Keratinocyte (primary cell): ENCODE measurements around the gene TCIRG1. TPM values are rescaled to one million over a fixed set of nuclear protein-coding genes. Genes with fewer than 3 reads are reported as not detected.

Experiments
- DNase-seq: peaks from one replicate; pipeline ENCODE4 v3.0.0-alpha.2; 2011; ENCODE audit warnings: low read depth, missing footprints, low spot score
- FAIRE-seq: peaks from 2 replicates; lab custom pipeline; 2011; peaks lifted over from hg19 to GRCh38; lab: Jason Lieb, UNC
- H2AFZ ChIP-seq: 2 replicates; pipeline ENCODE4 v1.6.0; 2012; ENCODE audit warnings: low read length, control low read depth, inconsistent platforms; ENCODE audit not compliant: control insufficient read depth
- H3K27ac ChIP-seq: 2 replicates; pipeline ENCODE4 v1.5.1; 2011; ENCODE audit warnings: low read length; ENCODE audit not compliant: control insufficient read depth, insufficient read depth
- H3K27me3 ChIP-seq: 3 replicates; pipeline ENCODE4 v1.6.0; 2011; ENCODE audit warnings: low read length; ENCODE audit not compliant: control insufficient read depth, insufficient read depth; ENCODE audit errors: extremely low read depth
- H3K36me3 ChIP-seq, 2 experiments: 2 replicates in 1 of 2; 3 replicates in 1 of 2; pipeline ENCODE4 v1.5.1; 2011; ENCODE audit warnings: low read length in 2 of 2, mild to moderate bottlenecking in 1 of 2; ENCODE audit not compliant: control insufficient read depth in 2 of 2, insufficient read depth in 2 of 2; ENCODE audit errors: extremely low read depth in 1 of 2
- H3K4me1 ChIP-seq: 3 replicates; pipeline ENCODE4 v1.5.1; 2011; ENCODE audit warnings: low read length; ENCODE audit not compliant: control insufficient read depth, insufficient read depth; ENCODE audit errors: extremely low read depth
- H3K4me2 ChIP-seq: 3 replicates; pipeline ENCODE4 v1.6.0; 2011; ENCODE audit warnings: low read depth, low read length; ENCODE audit not compliant: control insufficient read depth, insufficient read depth; ENCODE audit errors: extremely low read depth
- H3K4me3 ChIP-seq, 3 experiments: fragments of 200-600 bp in 1 of 3; sonication (generic) in 1 of 3; 2 replicates in 2 of 3; 3 replicates in 1 of 3; pipeline ENCODE4 v1.5.1; 2011 to 2016; ENCODE audit warnings: low read length in 3 of 3, mild to moderate bottlenecking in 3 of 3, control low read depth in 2 of 3, inconsistent platforms in 1 of 3, low read depth in 1 of 3, mixed read lengths in 1 of 3, mixed run types in 1 of 3, moderate library complexity in 1 of 3; ENCODE audit not compliant: control insufficient read depth in 2 of 3, insufficient read depth in 2 of 3; ENCODE audit errors: extremely low read depth in 1 of 3
- H3K79me2 ChIP-seq: 2 replicates; pipeline ENCODE4 v1.6.0; 2012; ENCODE audit warnings: low read length; ENCODE audit not compliant: control insufficient read depth, insufficient read depth
- H3K9ac ChIP-seq: 3 replicates; pipeline ENCODE4 v1.6.0; 2011; ENCODE audit warnings: low read length; ENCODE audit not compliant: control insufficient read depth, insufficient read depth; ENCODE audit errors: extremely low read depth
- H3K9me1 ChIP-seq: 3 replicates; pipeline ENCODE4 v1.6.0; 2011; ENCODE audit warnings: low read length; ENCODE audit not compliant: control insufficient read depth, insufficient read depth; ENCODE audit errors: extremely low read depth
- H3K9me3 ChIP-seq: 2 replicates; pipeline ENCODE4 v1.5.1; 2012; ENCODE audit warnings: low read depth, low read length; ENCODE audit not compliant: control insufficient read depth
- H4K20me1 ChIP-seq: 3 replicates; pipeline ENCODE4 v1.6.0; 2011; ENCODE audit warnings: low read length; ENCODE audit not compliant: control insufficient read depth, insufficient read depth; ENCODE audit errors: extremely low read depth
- CTCF ChIP-seq, 3 experiments: IDR thresholded peaks in 1 of 3; conservative IDR thresholded peaks in 1 of 3; optimal IDR thresholded peaks in 1 of 3; 2 replicates in 2 of 3; 3 replicates in 1 of 3; pipeline versions ENCODE3 to v1.5.1; 2011; ENCODE audit warnings: low read length in 3 of 3, mild to moderate bottlenecking in 3 of 3, moderate library complexity in 2 of 3, control low read depth in 1 of 3, inconsistent platforms in 1 of 3; ENCODE audit not compliant: insufficient read depth in 2 of 3; ENCODE audit errors: extremely low read depth in 1 of 3
- EZH2 ChIP-seq: IDR thresholded peaks from one replicate; pipeline ENCODE4 v1.6.1; 2012; ENCODE audit warnings: inconsistent platforms, mild to moderate bottlenecking, low read length, moderate library complexity
- dilution Hi-C: fragments of 300-500 bp; cut with MboI; formaldehyde crosslinking; loops from one replicate; pipeline ENCODE4 v1.7.0; 2020; ENCODE audit warnings: low sequenced_read_pairs; ENCODE audit not compliant: extremely low pct_ligation_motif_present
- polyA plus RNA-seq, 5 experiments: library from polyadenylated mRNA; depleted of rRNA in 3 of 5; stranded (reverse) in 3 of 5; stranded (forward) in 1 of 5; unstranded in 1 of 5; fragments of >200 nt; gene quantifications; 1 replicate in 1 of 5; 2 replicates in 3 of 5; 3 replicates in 1 of 5; pipeline versions ENCODE4 v1.2.1 to v1.2.3, GENCODE V29; 2011 to 2012; ENCODE audit warnings: missing spikeins in 2 of 5, low read depth in 1 of 5, low replicate concordance in 1 of 5

The TCIRG1 gene
- polyA plus RNA-seq, 1 donor (not counting 4 experiments of a cell fraction or from before 2014, with no cell fraction given), result 12.7 TPM

- Histone ChIP-seq H3K9ac (no peak overlapping the region), H3K4me3 (no peak overlapping the region), H3K4me2 (no peak overlapping the region), H3K27me3 (no peaks in the 10 kb centered on the region), H3K9me1 (no peaks in the 10 kb centered on the region), H3K4me1 (peaks cover 16% of the 10 kb centered on the region), H2AFZ (no peak overlapping the region), H3K27ac (no peak overlapping the region), H3K36me3 (peaks cover 10 to 21% of the 10 kb centered on the region in 2 experiments), H4K20me1 (no peaks in the 10 kb centered on the region), H3K79me2 (peaks cover 29% of the 10 kb centered on the region), H3K9me3 (no peaks in the 10 kb centered on the region)
- TF ChIP-seq CTCF (optimal IDR thresholded peaks at IDR 0.05 in 1 of 3, IDR thresholded peaks at IDR 0.05 in 1 of 3, conservative IDR thresholded peaks at IDR 0.05 in 1 of 3; ENCODE audit: extremely low read depth in 1 of 3, insufficient read depth in 2 of 3, low read length in 3 of 3), result no peak
- TF ChIP-seq EZH2, result no peak
- no peak for DNase-seq
- dilution Hi-C loops, result no loop called here
- FAIRE-seq, result no peak
Observed at GRCh38 chr11:68035266-68035876, 3.5 kb upstream of the TCIRG1 start.

- Histone ChIP-seq H4K20me1 (no peaks in the 10 kb centered on the region), H3K4me2 (no peak overlapping the region), H3K4me3 (no peak overlapping the region), H3K9me3 (no peaks in the 10 kb centered on the region), H3K27me3 (no peaks in the 10 kb centered on the region), H3K9ac (no peak overlapping the region), H2AFZ (no peak overlapping the region), H3K4me1 (peaks cover 14% of the 10 kb centered on the region), H3K79me2 (peaks cover 22% of the 10 kb centered on the region), H3K27ac (no peak overlapping the region), H3K9me1 (no peaks in the 10 kb centered on the region), H3K36me3 (peaks cover 10 to 21% of the 10 kb centered on the region in 2 experiments)
- no peak for TF ChIP-seq CTCF (optimal IDR thresholded peaks at IDR 0.05 in 1 of 3, IDR thresholded peaks at IDR 0.05 in 1 of 3, conservative IDR thresholded peaks at IDR 0.05 in 1 of 3; ENCODE audit: extremely low read depth in 1 of 3, insufficient read depth in 2 of 3, low read length in 3 of 3)
- TF ChIP-seq EZH2, result no peak
- FAIRE-seq (no peak), DNase-seq (no peak)
- dilution Hi-C loops, result no loop called here
Observed at GRCh38 chr11:68036141-68036716, 2.6 kb upstream of the TCIRG1 start.
